HG02885 (cell line): Measurements from ENCODE around the gene FPR3.
"Not testable (repeated sequence)": the region's sequence is repeated elsewhere in the genome, so short reads cannot be mapped to it uniquely, and the experiment has no call there.

Experiments used
- ATAC-seq: cut with Tn5 transposase; IDR thresholded peaks from one replicate; pipeline ENCODE4 v1.9.1; 2021; ENCODE audit warnings: mild to moderate bottlenecking; ENCODE audit not compliant: unreplicated experiment, poor library complexity

Gene FPR3

DNA sequence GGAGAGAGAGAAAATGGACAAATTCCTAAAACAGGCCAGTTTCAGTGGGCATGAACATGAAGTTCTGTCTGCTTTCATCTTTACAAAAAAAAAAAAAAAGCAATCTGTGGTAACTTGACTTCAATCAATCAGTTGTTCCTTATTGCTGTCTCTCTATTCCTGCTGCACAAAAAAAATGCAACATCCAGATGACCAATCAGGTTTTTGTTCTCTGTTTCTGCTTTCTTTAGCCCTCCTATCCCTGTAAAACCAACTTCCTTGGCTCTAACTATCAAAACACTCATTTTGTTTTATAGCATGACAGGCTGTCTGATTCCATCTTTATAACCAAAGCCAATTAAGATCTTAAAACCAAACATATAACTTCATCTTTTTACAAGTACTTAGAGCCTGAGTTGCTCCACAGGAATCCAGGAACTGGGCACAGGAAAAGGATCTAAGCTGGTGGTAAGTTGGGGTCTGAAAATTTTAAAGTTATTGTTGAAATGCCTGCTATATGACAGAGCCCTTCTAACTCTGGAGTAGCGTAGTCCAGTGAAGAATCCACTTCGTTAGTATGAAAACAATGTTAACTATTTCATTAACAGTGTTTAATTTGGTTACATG lies at the start of gene FPR3:
FPR3 (plus strand) TSS at position 273 of the 606 bp plus-strand sequence. CDS start 28,592 bp downstream, outside the sequence.
- no peak for ATAC-seq

DNA sequence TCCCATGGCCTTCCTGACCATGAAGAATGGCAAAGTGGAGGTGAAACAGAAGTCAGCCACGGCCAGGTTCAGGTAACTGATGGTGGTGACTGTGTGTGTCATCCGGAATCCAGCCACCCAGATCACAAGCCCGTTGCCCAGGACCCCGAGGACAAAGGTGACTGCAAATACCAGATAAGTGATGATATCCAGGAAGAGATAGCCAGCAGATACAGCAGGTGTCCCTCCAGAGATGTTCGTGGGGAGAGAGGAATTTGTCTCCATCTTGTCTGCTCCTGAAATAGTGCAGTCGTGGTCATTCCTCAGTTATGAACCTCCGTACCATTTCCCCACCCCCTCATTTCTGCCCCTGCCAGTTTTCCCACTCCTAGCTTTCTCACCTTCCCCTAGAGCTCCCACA lies 48.2 kb upstream of the FPR3 start:
- ATAC-seq: no peak

GRCh38 chr19:51749979-51750378 lies 45.0 kb upstream of the FPR3 start:
- ATAC-seq: no peak

- ATAC-seq: no peak
Observed at GRCh38 chr19:51750400-51751094, 44.4 kb upstream of the FPR3 start.

DNA sequence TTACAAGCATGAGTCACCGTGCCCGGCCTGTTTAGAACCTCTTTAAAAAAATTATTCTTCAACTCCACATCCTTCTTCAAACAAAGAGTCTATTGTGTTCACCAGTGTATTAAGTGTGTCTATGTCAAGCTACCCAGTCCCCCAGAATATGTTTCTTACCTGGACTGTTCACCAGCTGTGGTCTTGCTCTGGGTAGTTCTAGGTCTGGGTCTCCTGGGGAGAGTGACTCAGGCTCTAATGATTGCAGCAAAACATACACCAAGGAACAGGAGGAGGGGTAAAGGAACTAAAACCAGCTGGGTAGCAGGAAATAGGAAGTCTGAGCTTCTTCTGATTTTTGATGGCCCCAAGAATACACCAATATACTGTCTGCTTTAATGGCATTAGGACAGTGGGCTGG lies 43.3 kb upstream of the FPR3 start, which contains the start of gene FPR1:
FPR1 (minus strand) TSS at position 224 of the 400 bp plus-strand sequence. CDS start 4,884 bp downstream, outside the sequence.
- ATAC-seq: no peak

DNA sequence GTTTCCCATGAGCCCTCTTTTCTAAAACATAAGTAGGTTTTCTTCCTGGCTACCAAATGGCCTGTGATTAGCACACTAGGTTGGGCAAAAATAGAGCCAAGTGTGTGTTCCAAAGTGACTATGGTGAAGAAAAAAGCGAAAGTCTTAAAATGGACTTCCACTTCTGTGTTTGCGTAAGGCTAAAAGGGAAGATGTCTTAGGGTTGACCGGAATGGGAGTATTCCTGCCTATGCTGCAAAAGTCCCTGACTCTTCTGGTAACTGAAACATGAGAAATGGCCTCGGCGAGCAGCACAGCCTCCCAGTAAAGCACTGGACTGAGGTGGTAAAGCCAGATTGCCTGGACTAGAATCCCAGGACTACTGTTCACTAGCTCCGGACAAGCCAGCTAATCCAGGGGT lies 40.8 kb upstream of the FPR3 start:
- no peak for ATAC-seq

- no peak for ATAC-seq
Observed at GRCh38 chr19:51754770-51755169, 40.2 kb upstream of the FPR3 start.

DNA sequence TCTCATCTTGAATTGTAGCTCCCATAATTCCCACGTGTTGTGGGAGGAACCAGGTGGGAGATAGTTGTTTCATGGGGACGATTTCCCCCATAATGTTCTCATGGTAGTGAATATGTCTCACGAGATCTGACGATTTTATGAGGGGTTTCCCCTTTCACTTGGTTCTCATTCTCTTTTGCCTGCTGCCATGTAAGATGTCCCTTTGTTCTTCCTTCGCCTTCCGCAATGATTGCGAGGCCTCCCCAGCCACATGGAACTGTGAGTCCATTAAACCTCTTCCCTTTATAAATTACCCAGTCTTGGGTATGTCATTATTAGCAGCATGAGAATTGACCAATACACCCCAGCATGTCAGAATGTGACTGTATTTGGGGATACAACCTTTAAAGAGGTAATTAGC lies 39.4 kb upstream of the FPR3 start:
- no peak for ATAC-seq

DNA sequence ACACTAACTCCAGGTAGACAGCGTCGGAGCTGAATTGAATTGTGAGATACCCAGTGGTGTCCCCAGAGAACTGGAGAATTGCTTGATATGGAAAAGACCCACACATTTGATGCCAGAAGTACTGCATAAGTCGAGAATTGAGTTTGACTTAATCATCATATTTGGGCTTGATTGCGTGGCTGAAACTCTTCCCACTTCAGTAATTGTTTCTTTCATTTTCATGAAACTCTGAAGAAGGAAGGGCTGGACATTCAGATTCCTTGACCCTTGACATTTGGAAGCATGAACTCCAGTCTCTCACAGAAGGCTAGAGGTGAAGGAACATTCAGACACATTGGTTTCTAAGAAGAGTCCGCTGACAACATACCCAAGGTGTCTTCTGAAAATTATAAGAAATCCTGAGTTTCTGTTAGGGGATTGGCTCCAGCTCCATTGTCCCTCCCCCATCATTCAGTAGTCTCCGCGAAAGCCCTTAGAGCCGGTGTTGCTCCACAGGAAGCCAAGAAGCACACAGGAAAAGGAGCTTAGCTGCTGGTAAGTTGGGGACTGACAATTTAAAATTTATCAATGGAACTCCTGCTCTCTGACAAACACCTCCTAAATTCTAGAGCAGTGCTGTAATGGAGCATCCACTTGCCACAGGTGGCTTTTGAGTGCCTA lies 34.1 kb upstream of the FPR3 start, which contains the start of gene FPR2:
FPR2 (plus strand) TSS at position 484 of the 660 bp plus-strand sequence. CDS start 7,479 bp downstream, outside the sequence.
- ATAC-seq: no peak

DNA sequence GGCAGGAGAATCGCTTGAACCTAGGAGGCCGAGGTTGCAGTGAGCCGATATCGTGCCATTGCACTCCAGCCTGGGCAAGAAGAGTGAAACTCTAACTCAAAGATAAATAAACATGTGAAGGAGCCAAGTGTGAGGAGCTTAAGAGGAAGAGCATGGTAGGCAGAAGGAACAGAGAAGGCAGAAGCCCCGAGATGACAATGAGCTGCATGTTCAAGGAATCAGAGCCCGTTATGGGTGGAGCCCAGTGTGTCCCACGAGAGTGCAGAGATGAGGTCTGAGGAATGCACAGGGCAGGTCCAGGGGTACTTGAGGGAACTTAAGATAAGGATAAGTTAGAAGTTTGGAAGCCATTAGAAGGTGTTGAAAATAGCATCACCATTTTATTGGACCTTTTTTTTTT lies 33.3 kb upstream of the FPR3 start:
- no peak for ATAC-seq

DNA sequence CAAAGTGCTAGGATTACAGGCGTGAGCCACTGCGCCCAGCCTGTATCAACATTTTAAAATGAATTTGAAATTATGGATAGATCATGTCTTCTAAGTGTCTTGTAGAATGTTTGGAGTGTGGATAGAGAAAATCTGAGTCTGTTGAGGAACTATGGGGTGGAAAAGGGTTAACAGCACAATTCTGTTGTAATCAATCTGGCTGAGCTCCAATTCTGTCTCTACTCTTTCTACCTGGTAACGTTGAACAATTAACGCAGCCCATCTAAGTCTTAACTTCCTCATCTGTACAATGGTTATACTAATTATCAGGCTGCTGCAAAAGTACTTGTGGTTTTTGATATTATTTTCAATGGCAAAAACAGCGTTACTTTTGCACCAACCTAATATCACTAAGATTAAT lies 29.9 kb upstream of the FPR3 start:
- ATAC-seq: no peak

DNA sequence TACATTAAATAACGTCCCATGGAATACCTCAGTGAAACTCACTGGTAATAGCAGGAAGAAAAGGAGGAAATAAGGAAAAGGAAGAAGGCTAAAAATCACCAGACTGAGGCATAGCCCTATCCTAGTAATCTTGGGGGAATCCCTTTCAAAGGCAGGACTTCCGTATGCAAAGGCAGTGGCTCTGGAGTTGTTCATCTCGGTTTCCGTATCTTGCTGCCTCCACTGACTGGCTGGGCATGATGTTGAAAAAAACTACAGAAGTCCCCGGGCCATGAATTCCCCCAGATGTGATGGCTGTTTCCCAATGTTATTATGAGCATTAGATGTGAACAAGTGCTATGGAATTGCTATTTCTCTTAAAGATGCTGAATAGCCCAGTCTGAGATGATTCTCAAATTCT lies 28.5 kb upstream of the FPR3 start:
- ATAC-seq: no peak

DNA sequence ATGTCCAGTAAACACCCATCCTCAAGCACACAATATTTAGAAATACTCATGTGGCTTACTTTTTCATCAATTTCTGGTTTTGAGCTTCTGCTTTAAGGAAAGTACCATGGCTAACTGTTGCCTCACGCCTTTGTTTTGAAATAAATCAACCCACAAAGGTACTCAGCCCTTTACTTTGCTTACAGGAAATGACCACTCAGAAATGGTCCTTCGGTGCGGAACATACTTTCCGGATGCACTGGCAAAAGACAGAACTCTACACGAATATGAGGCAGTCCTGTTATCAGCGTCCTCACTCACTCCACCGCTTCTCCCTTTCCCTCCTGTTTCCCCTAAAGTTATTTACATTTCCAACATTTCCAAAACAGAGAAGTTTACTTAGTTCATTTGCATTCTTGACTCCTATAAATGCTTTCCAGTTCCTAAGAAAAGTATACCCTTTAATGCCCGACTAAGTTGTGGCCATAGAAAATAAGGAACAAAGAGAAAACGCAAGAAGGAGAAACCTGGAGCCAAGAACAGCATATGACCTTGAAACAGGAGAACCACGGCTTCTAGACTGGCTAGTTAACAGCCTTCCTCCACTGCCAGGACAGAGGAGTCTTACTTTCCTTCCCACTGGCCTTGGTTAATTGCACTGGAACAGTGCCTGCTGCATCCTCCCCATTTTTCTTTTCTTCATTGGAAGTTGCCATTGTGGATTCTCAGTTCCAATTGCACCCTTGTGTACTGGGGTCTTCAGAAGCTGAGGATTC lies 23.4 kb upstream of the FPR3 start:
- no peak for ATAC-seq

GRCh38 chr19:51772977-51773376 lies 22.0 kb upstream of the FPR3 start:
- no peak for ATAC-seq

- not testable (repeated sequence) for ATAC-seq
Observed at GRCh38 chr19:51776561-51776960, 18.4 kb upstream of the FPR3 start.

GRCh38 chr19:51777570-51778462 lies 17.1 kb upstream of the FPR3 start:
- no peak for ATAC-seq

DNA sequence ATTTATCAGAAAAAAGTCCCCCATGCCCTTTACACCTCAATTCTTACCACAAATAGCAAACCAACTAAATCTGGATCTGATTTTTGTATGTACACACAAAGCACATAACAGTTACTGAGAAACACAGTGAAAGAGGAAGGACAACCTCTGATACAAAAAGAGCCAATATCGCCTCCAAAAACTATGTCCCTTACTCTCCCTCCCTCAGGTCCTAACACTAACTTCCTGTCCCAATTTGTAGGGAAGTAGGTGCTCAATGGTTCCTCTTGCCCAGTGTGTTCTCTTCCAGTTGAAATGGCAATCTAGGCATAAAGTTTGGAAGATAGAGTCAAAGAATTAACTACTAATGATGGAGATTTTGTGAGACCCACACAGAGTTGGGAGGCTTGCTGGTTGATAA lies 15.8 kb upstream of the FPR3 start:
- ATAC-seq: no peak

DNA sequence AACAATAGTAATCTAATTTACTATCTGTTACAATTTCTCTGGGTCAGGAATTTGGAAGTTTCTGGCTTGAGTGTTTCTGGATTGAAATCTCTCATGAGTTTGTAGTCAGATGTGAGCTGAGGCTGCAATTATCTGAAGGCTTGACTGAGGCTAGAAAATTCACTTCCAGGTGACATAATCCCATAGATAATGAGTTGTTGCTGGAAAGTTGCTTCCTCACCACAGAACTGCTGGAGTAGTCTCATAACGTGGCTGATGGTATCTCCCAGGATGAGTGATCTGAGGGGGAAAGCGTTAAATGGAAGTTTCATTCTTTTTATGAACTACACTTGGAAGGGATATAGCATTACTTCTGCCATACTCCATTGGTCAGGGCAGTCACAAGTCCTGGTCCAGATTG lies 15.3 kb upstream of the FPR3 start:
- ATAC-seq: no peak

- no peak for ATAC-seq
Observed at GRCh38 chr19:51780270-51780669, 14.7 kb upstream of the FPR3 start.

DNA sequence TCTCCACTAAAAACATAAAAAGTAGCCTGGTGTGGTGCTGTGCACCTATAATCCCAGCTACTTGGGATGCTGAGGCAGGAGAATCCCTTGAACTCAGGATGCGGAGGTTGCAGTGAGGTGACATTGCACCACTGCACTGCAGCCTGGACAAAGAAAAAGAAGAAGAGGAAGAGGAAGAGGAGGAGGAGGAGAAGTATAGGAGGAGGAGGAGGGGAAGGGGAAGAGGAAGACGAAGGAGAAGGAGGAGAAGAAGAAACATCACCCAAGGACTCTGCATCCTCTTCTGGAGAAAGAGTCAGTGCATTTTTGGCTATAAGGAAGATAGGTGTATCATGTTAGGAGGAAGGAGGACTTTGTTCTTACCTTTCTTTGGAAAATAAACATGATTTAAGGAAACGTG lies 13.0 kb upstream of the FPR3 start:
- no peak for ATAC-seq
